ENCODE results near the gene CHST4. TPM values are rescaled to one million over a fixed set of nuclear protein-coding genes. Genes with fewer than 3 reads are reported as not detected.

The CHST4 gene
- total and polyA plus RNA-seq, 9 of the 15 experiments (the other 6 are each of a cell fraction or from before 2014, with no cell fraction given) = 0.07 TPM; not detected in 8

DNA sequence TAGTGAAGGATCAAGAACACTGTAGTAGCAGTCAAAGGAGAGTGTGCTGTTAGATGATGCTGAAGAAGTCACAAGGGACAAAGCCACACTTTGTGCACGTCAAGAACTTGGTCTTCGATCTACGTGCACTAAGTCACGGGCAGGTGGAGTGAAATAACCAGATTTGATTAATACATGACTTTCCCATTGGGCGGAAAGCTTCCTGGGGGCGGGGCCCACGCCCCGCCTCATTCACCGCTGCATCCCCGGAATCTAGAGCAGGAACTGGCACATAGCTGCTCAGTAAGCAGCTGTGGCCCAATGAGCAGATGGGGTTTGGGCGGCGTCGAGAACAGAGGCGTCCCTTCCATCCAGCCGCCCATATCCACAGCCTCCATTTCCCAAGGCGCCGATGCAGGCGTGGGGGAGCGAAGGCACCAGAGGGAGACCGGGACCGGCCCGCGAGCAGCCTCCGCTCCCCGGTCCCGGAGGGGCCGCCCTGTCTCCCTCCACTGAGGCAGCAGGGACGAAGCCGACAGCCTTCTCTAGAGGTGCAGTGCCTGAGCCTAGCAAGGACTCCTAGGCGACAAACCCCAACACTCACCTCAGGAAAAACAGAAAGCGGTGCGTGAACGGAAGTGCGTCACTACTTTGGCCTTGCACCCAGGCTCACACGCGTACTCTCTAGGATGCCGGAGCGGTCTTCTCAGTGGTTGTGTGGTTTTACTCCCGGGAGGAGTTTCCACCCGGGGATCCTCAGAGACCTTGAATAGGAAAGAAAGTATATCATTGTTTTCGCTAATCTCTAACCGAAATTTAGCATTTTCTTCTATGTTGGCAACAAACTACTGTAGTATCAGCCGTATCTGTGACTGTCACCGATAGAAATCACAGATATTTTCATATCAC, 42.0 kb upstream of the CHST4 start (continued):
- TF ChIP-seq, protein P1, sequence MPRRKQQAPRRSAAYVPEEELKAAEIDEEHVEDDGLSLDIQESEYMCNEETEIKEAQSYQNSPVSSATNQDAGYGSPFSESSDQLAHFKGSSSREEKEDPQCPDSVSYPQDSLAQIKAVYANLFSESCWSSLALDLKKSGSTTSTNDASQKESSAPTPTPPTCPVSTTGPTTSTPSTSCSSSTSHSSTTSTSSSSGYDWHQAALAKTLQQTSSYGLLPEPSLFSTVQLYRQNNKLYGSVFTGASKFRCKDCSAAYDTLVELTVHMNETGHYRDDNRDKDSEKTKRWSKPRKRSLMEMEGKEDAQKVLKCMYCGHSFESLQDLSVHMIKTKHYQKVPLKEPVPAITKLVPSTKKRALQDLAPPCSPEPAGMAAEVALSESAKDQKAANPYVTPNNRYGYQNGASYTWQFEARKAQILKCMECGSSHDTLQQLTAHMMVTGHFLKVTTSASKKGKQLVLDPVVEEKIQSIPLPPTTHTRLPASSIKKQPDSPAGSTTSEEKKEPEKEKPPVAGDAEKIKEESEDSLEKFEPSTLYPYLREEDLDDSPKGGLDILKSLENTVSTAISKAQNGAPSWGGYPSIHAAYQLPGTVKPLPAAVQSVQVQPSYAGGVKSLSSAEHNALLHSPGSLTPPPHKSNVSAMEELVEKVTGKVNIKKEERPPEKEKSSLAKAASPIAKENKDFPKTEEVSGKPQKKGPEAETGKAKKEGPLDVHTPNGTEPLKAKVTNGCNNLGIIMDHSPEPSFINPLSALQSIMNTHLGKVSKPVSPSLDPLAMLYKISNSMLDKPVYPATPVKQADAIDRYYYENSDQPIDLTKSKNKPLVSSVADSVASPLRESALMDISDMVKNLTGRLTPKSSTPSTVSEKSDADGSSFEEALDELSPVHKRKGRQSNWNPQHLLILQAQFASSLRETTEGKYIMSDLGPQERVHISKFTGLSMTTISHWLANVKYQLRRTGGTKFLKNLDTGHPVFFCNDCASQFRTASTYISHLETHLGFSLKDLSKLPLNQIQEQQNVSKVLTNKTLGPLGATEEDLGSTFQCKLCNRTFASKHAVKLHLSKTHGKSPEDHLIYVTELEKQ (CRISPR knock-in tag; IDR thresholded peaks at IDR 0.05) = no peak
- TF ChIP-seq EGR1 (conservative IDR thresholded peaks at IDR 0.05) (no peak), RAD21 (CRISPR knock-in tag; conservative IDR thresholded peaks at IDR 0.05 in 1 of 2, IDR thresholded peaks at IDR 0.05 in 1 of 2) (no peak), ZNF263 (CRISPR knock-in tag; IDR thresholded peaks at IDR 0.05; ENCODE audit: borderline replicate concordance) (no peak), ZNF175 (CRISPR knock-in tag; IDR thresholded peaks at IDR 0.05; ENCODE audit: low read depth) (no peak), CBX2 (IDR thresholded peaks at IDR 0.05; ENCODE audit: insufficient read depth, low read length, poor library complexity, severe bottlenecking) (no peak), RUNX1 (IDR thresholded peaks at IDR 0.05; ENCODE audit: low read depth) (no peak), ZNF165 (CRISPR knock-in tag; IDR thresholded peaks at IDR 0.05; ENCODE audit: borderline replicate concordance) (no peak), COPS2 (conservative IDR thresholded peaks at IDR 0.05) (no peak), ZNF780A (CRISPR knock-in tag; IDR thresholded peaks at IDR 0.05) (no peak), HMG20B (CRISPR knock-in tag; IDR thresholded peaks at IDR 0.05) (no peak)
- TF ChIP-seq, protein P2, sequence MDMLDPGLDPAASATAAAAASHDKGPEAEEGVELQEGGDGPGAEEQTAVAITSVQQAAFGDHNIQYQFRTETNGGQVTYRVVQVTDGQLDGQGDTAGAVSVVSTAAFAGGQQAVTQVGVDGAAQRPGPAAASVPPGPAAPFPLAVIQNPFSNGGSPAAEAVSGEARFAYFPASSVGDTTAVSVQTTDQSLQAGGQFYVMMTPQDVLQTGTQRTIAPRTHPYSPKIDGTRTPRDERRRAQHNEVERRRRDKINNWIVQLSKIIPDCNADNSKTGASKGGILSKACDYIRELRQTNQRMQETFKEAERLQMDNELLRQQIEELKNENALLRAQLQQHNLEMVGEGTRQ (CRISPR knock-in tag; IDR thresholded peaks at IDR 0.05) = no peak
- TF ChIP-seq, protein P3, sequence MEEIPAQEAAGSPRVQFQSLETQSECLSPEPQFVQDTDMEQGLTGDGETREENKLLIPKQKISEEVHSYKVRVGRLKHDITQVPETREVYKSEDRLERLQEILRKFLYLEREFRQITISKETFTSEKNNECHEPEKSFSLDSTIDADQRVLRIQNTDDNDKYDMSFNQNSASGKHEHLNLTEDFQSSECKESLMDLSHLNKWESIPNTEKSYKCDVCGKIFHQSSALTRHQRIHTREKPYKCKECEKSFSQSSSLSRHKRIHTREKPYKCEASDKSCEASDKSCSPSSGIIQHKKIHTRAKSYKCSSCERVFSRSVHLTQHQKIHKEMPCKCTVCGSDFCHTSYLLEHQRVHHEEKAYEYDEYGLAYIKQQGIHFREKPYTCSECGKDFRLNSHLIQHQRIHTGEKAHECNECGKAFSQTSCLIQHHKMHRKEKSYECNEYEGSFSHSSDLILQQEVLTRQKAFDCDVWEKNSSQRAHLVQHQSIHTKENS (CRISPR knock-in tag; IDR thresholded peaks at IDR 0.05) = no peak
- TF ChIP-seq, protein P4, sequence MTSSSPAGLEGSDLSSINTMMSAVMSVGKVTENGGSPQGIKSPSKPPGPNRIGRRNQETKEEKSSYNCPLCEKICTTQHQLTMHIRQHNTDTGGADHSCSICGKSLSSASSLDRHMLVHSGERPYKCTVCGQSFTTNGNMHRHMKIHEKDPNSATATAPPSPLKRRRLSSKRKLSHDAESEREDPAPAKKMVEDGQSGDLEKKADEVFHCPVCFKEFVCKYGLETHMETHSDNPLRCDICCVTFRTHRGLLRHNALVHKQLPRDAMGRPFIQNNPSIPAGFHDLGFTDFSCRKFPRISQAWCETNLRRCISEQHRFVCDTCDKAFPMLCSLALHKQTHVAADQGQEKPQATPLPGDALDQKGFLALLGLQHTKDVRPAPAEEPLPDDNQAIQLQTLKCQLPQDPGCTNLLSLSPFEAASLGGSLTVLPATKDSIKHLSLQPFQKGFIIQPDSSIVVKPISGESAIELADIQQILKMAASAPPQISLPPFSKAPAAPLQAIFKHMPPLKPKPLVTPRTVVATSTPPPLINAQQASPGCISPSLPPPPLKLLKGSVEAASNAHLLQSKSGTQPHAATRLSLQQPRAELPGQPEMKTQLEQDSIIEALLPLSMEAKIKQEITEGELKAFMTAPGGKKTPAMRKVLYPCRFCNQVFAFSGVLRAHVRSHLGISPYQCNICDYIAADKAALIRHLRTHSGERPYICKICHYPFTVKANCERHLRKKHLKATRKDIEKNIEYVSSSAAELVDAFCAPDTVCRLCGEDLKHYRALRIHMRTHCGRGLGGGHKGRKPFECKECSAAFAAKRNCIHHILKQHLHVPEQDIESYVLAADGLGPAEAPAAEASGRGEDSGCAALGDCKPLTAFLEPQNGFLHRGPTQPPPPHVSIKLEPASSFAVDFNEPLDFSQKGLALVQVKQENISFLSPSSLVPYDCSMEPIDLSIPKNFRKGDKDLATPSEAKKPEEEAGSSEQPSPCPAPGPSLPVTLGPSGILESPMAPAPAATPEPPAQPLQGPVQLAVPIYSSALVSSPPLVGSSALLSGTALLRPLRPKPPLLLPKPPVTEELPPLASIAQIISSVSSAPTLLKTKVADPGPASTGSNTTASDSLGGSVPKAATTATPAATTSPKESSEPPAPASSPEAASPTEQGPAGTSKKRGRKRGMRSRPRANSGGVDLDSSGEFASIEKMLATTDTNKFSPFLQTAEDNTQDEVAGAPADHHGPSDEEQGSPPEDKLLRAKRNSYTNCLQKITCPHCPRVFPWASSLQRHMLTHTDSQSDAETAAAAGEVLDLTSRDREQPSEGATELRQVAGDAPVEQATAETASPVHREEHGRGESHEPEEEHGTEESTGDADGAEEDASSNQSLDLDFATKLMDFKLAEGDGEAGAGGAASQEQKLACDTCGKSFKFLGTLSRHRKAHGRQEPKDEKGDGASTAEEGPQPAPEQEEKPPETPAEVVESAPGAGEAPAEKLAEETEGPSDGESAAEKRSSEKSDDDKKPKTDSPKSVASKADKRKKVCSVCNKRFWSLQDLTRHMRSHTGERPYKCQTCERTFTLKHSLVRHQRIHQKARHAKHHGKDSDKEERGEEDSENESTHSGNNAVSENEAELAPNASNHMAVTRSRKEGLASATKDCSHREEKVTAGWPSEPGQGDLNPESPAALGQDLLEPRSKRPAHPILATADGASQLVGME (CRISPR knock-in tag; IDR thresholded peaks at IDR 0.05) = peak; percentile 75; the same call in 1 of the 2 replicates

Measured in K562 (cell line).